ENCODE measurements around the gene TTC7B. TPM values are rescaled to one million over a fixed set of nuclear protein-coding genes. Genes with fewer than 3 reads are reported as not detected.

TTC7B gene
- total and polyA plus RNA-seq, 9 of the 15 experiments (the other 6 are each of a cell fraction or from before 2014, with no cell fraction given), result 2.2 to 77.2 (median 36.7) TPM

DNA sequence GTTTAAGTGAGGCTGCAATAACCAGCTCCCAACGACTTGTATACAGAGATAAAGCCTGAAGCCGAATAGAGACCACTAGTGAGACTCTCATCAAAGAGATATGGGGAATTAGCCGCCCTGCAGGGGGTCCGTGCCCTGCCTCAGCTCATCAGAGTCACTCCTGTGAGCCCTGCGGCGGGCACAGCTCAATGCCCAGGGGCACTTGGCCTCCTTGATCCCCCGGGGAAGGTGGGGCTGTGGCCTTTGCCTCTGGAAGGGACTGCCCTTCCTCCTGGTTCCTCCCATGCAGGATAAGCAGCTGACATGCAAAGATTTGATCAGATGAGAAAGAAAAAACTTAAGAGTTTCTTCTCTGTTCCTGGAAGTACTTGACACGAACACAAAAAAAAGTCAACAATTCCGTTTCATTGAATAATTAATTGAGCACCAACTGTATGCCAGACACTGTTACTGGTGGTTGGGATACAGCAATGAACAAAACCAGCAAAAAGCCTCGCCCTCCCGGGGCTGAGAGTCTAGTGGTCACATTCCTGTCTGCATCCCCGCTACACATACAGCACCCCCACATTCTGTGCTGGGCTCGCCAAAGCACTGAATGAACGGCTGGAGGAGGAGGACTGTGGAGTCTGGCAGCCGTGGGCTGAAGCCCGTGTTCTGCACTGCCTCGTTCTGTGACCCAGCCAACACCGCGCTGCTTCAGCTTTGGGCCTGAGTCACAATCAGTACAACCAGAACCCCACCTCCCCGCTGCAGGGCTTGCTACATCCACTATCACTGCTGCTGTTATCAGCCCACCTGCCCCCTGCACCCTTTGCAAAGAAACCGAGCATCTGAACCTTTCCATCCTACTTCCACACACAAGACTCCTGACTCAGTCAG is 10.3 kb downstream of the TTC7B start (continued):
- TF ChIP-seq GABPB1 (CRISPR knock-in tag; IDR thresholded peaks at IDR 0.05) (no peak), ERF (CRISPR knock-in tag; IDR thresholded peaks at IDR 0.05) (no peak), ZKSCAN8 (CRISPR knock-in tag; IDR thresholded peaks at IDR 0.05) (peak; percentile 90), ZFP1 (CRISPR knock-in tag; IDR thresholded peaks at IDR 0.05) (no peak), NFIX (CRISPR knock-in tag; IDR thresholded peaks at IDR 0.05; ENCODE audit: low read depth) (no peak), TBL1XR1 (IDR thresholded peaks at IDR 0.05; ENCODE audit: low read length in 2 of 2) (no peak), ESRRA (IDR thresholded peaks at IDR 0.05; ENCODE audit: borderline replicate concordance, low read depth) (no peak), ZNF384 (IDR thresholded peaks at IDR 0.05; ENCODE audit: low read depth, low read length) (no peak), RFX5 (IDR thresholded peaks at IDR 0.05; ENCODE audit: low read depth, low read length) (no peak), PURB (CRISPR knock-in tag; IDR thresholded peaks at IDR 0.05; ENCODE audit: low read depth) (no peak), POLR2A (conservative IDR thresholded peaks at IDR 0.05) (no peak; the same call in 1 of the 2 replicates), RBBP5 (IDR thresholded peaks at IDR 0.05; ENCODE audit: borderline replicate concordance, insufficient read depth, low read length, poor library complexity, severe bottlenecking) (no peak)
- TF ChIP-seq, protein P1, sequence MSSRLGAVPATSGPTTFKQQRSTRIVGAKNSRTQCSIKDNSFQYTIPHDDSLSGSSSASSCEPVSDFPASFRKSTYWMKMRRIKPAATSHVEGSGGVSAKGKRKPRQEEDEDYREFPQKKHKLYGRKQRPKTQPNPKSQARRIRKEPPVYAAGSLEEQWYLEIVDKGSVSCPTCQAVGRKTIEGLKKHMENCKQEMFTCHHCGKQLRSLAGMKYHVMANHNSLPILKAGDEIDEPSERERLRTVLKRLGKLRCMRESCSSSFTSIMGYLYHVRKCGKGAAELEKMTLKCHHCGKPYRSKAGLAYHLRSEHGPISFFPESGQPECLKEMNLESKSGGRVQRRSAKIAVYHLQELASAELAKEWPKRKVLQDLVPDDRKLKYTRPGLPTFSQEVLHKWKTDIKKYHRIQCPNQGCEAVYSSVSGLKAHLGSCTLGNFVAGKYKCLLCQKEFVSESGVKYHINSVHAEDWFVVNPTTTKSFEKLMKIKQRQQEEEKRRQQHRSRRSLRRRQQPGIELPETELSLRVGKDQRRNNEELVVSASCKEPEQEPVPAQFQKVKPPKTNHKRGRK (tag; IDR thresholded peaks at IDR 0.05), result no peak
- TF ChIP-seq, protein P2, sequence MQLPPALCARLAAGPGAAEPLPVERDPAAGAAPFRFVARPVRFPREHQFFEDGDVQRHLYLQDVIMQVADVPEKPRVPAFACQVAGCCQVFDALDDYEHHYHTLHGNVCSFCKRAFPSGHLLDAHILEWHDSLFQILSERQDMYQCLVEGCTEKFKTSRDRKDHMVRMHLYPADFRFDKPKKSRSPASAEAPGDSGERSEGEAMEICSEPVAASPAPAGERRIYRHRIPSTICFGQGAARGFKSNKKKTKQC (CRISPR knock-in tag; IDR thresholded peaks at IDR 0.05), result no peak
- TF ChIP-seq, protein P3, sequence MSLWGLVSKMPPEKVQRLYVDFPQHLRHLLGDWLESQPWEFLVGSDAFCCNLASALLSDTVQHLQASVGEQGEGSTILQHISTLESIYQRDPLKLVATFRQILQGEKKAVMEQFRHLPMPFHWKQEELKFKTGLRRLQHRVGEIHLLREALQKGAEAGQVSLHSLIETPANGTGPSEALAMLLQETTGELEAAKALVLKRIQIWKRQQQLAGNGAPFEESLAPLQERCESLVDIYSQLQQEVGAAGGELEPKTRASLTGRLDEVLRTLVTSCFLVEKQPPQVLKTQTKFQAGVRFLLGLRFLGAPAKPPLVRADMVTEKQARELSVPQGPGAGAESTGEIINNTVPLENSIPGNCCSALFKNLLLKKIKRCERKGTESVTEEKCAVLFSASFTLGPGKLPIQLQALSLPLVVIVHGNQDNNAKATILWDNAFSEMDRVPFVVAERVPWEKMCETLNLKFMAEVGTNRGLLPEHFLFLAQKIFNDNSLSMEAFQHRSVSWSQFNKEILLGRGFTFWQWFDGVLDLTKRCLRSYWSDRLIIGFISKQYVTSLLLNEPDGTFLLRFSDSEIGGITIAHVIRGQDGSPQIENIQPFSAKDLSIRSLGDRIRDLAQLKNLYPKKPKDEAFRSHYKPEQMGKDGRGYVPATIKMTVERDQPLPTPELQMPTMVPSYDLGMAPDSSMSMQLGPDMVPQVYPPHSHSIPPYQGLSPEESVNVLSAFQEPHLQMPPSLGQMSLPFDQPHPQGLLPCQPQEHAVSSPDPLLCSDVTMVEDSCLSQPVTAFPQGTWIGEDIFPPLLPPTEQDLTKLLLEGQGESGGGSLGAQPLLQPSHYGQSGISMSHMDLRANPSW (CRISPR knock-in tag; IDR thresholded peaks at IDR 0.05), result no peak
- TF ChIP-seq, protein P4, sequence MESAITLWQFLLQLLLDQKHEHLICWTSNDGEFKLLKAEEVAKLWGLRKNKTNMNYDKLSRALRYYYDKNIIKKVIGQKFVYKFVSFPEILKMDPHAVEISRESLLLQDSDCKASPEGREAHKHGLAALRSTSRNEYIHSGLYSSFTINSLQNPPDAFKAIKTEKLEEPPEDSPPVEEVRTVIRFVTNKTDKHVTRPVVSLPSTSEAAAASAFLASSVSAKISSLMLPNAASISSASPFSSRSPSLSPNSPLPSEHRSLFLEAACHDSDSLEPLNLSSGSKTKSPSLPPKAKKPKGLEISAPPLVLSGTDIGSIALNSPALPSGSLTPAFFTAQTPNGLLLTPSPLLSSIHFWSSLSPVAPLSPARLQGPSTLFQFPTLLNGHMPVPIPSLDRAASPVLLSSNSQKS (CRISPR knock-in tag; IDR thresholded peaks at IDR 0.05), result no peak
- TF ChIP-seq, protein P5, sequence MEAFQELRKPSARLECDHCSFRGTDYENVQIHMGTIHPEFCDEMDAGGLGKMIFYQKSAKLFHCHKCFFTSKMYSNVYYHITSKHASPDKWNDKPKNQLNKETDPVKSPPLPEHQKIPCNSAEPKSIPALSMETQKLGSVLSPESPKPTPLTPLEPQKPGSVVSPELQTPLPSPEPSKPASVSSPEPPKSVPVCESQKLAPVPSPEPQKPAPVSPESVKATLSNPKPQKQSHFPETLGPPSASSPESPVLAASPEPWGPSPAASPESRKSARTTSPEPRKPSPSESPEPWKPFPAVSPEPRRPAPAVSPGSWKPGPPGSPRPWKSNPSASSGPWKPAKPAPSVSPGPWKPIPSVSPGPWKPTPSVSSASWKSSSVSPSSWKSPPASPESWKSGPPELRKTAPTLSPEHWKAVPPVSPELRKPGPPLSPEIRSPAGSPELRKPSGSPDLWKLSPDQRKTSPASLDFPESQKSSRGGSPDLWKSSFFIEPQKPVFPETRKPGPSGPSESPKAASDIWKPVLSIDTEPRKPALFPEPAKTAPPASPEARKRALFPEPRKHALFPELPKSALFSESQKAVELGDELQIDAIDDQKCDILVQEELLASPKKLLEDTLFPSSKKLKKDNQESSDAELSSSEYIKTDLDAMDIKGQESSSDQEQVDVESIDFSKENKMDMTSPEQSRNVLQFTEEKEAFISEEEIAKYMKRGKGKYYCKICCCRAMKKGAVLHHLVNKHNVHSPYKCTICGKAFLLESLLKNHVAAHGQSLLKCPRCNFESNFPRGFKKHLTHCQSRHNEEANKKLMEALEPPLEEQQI (IDR thresholded peaks at IDR 0.05), result no peak

Data from K562 (cell line).